Cerebellar nuclear complex (tissue), 1 donor: ENCODE results near the gene KIF18B.

Experiments
- DNase-seq, 2 experiments: peaks; one replicate each; lab custom pipeline; 2025; lab: John Stamatoyannopoulos, UW

The KIF18B gene

DNA sequence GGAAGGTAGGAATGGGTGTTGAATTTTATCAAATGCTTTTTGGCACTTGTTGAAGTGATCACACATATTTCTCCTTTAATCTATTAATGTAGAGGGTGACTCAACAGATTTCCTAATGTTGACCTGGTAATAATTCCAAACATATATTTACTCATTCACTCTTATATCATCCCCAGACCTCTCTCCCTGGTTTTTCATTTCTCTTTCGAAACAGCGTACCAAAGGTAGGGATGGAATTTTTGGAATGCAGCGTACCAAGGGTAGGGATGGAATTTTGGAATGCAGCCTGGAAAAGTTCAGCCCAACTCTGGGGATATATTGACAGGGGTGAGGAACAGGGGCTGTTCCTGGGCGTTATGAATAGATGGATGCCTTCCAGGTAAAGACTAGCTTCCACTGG lies 7.3 kb downstream of the KIF18B start:
- DNase-seq = no peak

DNA sequence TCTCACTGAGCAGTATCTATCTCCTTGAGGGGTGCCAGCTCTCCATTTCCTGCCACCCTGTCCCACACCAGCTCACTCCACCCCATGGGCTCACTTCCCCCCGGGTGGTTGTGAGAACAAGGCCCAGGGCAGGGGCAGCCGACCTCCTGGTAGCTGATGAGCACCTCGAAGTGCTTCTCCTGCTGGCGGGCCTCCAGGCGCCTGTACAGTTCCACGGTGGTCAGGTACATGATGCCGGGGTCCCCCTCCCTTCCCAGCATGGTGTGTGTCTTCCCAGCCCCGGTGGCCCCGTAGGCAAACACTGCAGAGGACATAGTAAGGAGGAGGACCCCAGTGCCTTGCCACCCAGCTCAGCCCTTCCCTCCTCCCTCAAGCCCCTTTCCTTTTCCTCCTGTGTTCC lies 12.5 kb downstream of the KIF18B start:
- DNase-seq = no peak

DNA sequence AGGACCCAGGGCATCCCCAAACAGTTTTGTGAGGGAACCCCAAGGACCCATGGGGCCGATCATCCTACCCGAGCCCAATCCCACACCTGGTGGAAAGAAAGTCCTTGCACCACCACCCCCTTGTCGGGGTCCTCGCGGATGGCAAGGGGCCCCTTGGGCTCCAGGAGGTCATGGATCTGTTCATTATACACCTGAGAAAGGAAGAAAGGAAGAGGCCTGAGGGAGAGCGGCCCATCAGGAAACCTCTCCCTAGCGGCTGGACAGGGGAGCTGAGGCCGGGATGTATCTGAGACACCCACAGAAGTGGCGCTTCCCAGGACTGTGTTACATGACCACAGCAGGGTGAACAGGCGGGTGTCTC lies 12.8 kb downstream of the KIF18B start:
- no peak for DNase-seq

DNA sequence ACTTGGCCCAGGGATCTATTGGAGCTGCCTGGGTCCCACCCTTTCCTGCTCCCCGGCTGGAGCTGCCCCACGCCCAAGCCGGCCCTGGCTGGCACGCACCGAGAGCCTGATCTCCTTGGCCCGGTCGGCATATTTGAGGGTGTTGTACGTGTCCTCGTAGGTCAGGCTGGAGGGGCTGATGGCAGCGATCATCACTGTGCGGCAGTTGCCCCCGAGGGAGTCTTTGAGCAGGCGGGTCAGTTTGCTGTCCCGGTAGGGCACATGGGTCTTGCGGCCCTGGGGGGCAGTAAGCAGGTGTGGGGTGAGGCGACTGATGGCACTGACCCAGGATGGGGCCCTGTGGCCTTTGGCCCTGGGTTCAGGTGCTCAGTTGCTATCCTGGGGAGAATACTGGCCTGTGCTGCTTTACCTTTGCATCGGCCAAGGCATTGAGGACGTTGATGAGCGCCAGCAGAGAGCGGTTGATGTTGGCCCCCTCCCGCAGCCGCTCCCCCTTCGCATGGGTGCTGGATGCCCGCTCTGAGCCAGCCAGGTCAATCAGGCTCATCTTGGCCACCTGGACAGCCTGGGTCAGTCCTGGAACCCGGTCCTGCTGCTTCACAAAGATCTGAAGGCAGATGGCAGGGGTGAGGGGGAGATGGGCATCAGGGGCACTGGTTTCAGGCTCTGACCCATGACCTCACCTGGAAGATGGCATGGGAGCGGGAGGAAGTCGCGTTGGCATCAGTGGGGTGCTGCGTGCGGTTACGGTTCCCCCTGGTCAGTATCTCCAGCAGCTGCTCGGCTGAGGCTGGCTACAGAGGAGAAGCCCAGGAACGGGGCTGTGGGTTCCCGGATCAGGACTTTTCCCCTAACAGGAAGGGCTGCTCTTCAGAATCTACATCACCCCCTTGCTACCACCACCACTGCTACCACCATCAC lies 13.5 kb downstream of the KIF18B start:
- no peak for DNase-seq

DNA sequence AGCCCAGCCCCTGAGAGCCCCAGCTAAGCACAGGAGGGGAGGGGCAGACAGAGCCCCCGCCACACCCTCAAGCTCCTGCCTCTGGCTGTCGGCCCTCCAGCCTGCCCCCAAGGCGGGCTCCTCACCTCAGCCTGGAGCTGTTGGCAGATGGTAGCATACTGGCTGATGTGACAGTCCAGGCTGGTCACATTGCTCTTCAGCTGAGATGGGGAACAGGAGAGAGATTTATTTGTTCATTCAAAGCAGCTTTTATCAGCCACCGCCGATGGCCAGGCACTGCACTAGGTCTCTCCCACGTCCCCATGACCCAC lies 14.8 kb downstream of the KIF18B start:
- no peak for DNase-seq

DNA sequence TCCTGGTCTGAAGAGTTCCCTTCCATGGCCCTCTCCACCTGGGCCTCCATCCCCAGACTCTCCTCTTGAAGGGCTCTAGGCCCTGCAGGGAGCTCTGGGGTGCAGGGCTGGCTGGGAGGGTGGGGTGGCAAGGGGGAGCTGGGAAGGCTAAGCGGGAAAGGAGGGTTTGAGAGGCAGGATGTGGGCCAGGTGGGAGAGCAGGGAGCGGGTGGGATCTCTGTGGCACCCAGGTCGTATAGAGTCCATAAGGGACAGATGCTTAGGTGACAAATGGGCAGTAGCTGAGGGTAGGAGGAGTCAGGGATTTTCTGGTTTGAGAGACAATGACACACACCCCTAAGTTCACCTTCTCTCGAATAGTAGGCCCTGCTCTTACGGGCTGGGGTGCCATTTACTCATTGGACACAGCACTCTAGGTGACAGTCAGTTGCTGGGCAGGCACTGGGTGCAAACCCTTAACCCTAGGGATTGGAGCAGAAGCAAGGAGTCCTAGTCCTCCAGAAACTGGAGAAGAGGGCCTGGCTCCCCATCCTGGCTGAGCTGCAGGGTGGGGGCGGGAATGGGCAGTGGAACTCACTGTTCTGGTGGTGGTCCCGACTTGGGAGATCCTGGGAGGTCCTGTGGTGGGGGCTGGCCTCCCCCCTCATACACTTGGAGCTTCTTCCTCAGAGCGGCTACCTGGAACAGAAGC lies 15.3 kb downstream of the KIF18B start:
- DNase-seq = no peak

DNA sequence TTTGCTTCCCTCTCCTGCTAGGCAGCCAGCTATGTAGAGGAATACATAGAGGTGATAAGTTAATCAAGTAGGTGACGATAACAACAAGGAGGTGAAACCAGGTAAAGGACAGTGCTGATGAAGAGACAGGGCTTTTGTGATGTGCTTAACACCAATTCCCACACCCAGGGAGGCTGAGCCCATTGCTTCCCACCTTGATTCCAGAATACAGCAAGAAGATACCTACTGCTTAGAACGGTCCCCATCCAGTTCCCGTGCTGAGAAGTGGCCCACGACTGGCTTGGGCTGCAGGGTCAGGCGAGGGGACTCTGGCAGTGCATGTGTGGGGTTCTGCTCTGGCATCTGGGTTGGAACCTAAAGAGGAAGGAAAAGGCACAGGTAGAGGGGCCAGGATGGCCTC lies 16.2 kb downstream of the KIF18B start:
- no peak for DNase-seq

DNA sequence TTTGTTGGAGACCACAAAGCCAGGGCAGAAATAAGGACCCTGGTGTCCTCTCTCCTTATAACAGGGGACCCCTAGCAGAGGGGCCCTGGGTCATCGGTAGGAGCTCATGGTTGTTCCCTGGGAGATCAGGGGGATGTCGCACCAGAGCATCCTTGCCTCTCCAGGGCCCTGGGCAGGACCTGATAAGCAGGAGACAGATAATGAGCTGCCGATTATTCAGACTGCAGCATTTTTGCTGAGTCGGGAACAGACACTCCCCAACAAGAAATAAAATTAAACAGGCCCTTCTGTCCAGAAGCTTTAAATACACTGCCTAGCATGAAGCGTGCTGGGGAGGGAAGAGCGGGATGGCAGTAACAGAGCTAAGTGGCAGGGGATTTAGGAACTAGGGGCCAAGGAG lies 16.9 kb downstream of the KIF18B start:
- DNase-seq = no peak

DNA sequence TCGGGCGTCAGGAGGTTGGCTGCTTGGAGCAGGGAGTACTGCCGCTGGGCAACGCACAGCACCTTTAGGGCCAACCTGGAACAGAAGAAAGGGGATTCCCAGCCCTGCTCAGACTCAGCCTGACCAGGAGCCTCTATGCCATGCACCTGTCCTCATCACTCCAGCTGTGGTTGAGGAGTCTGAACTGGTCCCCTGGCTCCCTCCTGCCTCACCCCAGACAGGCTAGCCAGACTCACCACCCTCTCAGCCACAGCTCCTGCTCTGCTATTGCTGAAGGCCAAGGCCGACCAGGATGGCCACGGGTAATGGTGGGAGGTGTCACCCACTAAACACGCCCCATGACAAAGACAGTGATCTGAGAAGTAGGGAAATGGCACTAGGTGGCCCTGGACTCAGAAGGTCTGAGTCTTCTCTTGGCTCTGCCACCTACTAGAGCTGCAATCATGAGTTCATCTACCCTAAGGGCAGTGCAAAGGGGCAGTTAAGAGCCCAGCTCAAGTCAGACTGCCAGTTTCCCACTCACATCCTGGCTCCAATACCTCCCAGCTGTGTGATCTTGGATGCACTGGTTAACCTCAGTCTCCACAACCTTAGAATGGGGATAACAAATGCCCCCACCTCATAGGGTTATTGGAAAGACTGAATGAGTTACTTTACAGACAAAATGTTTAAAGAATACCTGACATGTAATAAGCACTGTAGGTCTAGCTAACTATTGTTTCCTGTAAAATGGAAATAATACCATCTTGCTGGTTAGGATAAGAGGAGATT lies 18.4 kb downstream of the KIF18B start:
- DNase-seq = no peak

DNA sequence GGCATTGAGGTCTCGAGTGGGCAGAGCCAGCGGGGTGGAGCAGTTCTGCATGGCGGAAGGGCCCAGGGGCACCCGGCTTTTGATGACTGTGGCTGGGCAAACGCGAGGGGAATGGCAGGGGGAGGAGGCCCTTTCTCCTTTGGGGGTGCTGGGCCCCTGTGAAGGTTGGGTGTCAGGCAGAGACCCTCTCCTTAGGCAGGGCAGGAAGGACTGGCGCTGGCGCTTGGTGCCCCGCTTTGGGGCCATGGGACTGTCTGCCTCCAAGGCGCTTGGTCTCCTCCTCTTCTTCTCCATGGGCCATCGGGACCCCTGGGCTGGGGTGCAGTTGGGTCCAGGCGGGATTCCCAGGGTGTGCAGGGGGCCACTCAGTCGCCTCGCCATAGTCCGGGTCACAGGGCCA lies 19.4 kb downstream of the KIF18B start:
- no peak for DNase-seq

DNA sequence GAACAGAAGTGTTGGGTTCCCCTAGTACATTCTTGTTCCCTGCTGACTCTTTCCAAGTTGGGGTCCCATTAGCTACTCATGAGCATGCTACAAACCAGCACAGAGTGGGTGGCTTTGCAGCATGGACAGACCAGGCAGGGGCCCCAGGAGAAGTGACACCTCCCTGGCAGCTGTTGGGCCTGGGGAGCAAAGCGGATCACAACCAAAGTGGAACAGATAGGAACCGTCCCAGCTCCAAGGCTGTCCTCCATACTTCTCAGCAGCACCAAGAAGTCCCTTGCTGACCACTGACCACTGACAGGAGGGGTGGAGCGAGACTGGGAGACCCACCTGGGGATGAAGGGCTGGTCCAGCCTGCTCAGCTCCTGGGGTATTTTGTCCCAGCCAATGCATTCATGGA lies 19.9 kb downstream of the KIF18B start:
- no peak for DNase-seq

DNA sequence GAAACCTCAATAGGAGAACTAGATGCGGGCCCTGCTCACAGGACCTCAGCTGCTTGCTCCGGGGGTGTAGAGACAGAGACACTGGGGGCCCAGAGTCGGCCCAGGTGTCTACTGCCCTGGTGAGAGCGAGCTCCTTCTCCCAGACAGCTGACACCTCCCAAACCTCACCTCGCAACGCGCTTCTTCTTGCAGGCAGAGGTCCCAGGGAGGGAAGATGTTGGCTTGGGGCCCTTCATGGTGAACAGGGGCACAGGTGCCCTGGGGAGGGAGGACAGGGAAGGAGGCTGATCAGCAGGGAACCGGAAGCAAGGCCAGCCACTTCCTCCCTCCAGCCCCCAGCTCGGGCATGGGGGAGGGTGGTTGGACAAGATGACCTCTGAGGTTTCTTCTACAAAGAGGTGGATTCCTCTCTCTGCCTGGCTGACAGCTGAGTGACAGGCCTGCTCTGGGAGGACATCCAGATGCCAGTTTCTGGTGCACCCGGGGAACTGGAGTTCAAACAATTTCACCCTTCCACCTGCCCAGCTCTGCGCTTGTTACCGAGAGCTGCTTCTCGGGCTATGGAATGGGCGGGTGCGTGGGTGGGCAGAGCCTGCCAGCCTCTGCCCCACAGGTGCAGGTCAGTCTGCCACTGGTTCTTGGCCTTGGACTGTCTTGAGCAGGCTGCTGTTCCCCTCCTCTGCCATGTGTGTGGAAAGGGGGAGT lies 20.6 kb downstream of the KIF18B start:
- DNase-seq = no peak

DNA sequence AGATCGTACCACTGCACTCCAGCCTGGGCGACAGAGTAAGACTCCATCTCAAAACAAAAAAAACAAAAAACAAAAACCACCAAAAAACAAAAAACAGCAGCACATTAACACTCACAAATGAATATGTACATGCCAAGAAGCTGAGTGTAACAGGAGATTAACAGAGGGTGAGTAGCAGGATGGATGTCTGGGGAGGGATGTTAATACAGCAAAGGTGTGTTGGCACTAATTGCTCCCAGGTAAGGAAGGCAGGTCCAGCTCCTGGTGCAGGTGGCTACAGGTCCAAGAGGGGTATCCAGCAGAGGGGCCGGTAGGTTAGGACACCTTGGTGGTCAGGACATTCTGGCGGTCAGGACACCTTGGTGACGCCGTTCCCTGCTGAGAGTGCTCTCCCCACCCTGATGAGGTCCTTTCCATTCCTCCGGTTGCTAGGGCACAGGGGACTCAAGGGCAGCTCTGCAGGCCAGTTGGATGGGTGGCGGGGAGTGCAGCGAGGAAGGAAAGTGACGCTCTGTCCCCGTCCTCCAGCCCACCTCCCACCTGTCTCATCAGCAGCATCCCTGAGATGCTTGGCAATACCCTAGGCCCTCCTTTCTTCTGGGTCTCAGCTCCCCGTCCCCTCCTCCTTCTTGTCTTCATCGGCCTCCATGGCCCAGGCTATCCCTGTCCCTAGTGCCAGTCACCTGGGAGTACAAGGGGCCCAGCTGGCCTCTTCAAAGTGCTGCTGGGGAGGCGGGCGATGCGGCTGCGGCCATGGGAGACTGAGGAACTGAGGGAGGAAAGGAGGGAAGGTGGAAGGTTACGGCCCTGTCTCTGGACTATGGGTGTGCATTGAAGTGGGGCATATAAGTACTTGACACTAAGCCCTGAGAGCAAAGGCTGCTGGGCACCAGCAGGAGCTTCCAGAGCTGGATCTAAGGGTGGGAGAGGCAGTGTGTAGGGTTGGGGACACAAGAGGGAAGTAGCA lies 21.6 kb downstream of the KIF18B start:
- no peak for DNase-seq

DNA sequence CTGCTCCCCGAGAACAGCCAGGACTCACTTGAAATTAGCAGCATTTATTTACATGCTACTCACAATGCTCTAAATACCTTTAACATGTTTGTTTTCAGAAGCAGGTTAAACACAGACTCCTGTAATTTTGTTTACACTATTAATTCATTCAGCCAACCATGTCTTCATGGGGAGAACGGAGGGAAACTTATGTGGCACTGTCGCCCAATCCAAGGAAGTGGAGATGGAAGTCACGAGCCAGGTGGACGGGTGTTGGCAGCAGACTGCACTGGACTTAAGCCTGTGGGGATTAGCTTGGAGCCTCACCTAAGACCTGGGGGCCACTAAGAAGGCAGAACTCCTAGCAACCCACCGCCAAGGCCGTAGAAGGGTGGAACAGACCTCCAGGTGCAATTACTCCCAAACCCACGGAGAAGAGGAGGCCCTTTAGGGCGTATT lies 23.4 kb downstream of the KIF18B start:
- no peak for DNase-seq

DNA sequence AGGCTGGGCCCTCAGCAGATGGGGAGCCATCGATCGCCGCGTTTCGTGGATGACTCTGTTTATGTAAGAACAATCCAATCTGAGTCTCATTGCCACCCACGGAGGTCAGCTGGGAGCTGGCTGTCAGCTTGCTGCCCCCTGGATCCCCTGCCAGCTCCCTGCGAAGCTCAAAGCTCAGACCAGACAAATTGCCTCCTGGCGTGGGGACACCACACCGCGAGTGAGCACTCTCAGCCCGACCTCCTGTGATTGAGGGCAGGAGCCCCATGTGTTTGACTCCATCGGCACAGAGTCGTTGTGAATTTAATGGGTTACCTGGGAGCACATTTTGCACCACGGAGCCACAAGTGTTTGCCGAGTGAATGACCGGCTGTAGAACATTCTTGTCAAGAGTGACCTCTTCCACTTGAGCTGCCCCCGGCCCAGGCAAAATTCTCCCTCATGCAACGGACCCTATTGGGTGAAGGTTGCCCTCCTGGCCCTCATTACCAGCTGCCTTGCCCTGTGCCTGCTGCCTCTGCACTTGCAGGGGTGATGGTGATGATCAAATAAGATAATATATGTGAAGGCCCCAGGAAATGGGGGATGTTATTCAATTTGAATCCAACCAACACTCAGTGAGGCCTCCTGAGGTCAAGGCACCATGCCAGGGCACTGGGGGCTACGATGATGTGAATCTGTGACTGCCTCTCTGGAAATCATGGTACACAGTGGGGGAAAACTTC lies 24.7 kb downstream of the KIF18B start:
- no peak for DNase-seq

DNA sequence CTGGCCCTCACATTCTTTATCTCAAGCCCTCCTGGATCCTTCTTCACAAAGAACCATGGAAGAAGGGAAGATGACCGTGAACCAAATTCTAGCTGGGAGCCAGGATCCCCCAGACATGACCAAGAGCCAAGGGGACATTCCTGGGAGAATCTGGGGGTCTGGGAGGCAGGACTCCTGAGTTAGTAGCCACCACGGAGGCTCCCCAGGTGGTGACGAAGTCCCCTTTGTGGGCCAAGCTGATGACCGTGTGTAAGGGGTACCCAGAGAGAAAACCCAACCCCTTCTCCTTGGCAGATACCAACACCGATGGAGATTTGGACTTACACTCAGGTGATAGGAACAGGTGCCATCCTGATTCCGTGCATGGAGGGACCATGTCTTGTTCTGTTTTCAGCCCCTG lies 25.4 kb downstream of the KIF18B start:
- no peak for DNase-seq

DNA sequence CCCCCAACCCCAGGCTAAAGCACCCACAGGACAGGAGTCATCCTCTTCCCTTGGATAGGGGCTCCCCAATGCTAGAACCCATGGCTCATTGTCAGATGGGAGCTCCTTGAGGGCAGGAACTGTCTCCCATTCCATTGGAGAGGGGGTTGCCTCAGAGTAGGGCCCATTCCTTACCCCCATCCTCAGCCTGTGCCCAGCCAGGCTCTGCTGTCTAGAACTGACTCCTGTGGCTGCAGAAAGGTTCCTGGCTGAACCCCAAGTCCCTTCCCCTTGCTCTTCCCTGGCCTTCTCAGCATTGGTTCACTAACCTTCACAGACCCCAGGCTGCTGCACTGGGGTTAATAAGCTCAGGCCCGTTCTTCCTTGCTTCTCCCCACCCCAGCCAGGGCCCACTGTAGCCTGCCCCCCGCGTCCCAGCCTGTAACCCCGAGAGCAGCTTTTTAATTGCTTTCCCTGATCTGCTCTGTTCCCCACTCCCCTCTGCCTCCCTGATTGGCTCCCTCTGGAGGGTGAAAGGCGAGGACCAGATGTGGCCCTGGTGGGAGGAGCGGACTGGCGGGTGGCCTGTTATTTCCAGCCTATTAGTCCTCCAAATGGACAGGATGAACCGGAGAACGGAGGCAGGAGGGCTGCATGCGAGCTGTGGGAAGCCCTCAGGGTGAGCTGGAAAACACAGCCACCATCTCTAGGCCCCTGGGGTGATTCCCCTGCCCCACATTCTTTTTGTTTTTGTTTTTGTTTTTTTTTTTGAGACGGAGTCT lies 26.3 kb downstream of the KIF18B start:
- no peak for DNase-seq

DNA sequence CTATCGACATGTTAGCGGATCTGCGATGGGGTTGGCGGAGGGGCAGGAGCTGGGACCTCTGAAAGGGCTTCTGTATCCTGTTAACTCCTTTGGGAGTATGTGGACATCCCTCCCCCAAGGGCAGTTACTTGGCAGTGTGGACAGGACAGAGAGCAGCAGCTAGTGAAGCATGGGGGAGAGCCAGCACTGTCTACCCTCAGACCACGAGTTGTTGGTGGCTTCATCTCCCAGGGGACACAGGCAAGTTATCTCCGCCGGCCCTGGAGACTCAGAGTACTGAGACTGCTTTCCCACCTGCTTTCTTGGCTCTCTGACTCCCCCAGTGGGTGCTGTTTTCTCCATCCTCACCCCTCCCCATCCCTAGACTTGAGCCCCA lies 27.0 kb downstream of the KIF18B start:
- DNase-seq = no peak

DNA sequence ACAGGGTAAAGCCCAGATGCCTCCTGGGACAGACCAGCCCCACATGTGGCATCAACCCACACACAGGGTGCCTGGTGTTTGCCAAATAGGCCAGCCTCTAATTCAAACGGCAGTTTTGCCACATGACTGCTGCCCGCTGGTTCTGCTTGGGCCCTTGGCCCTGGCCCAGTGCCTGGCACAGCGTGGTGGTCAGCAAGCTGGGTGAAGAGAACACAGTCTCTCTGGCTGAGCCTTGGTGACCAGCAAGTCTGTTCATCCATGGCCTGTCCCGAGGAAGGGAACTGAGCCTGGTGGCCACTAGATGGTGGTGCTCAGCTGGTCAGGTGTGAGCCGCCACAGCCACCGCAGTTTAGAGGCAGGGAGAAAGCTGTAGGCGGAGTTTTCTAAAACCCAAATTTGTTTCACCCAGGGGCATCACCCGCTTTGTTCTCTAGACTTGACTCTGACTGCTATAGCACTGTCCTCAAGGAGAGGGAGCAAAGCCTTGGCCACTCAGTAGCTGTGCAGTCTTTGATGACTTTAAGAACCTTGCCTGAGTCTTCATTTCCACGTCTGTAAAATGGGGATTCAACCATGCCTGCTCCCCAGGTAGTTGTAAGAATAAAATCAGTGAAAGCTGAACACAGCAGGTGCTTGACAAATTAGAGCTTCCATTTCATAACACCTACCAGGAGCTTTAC lies 27.5 kb downstream of the KIF18B start:
- peak in 1 of 2 experiments; percentile 84 for DNase-seq
